Muscle of arm (tissue), 12 donors: ENCODE measurements around the gene SCLY. TPM values are rescaled to one million over a fixed set of nuclear protein-coding genes. Genes with fewer than 3 reads are reported as not detected.
"Not testable (repeated sequence)": the region's sequence is repeated elsewhere in the genome, so short reads cannot be mapped to it uniquely, and the experiment has no call there.

Experiments used
- DNase-seq: peaks from one replicate; pipeline ENCODE4 v3.0.0-alpha.2; 2013
- polyA plus RNA-seq, 12 donors: library from polyadenylated mRNA; unstranded; fragments of 120-200 nt; gene quantifications; one replicate each; pipeline ENCODE4 v1.2.1, GENCODE V29; 2013; ENCODE audit not compliant: insufficient read length in 12 of 12

SCLY gene
- polyA plus RNA-seq, 12 donors = 7.7 to 13.9 (median 10.2) TPM; not detected in 1

GRCh38 chr2:238039151-238039550 lies 21.6 kb upstream of the SCLY start:
- no peak for DNase-seq

- DNase-seq = no peak
Measured at GRCh38 chr2:238039985-238040384, 20.8 kb upstream of the SCLY start.

GRCh38 chr2:238040918-238041317 lies 19.9 kb upstream of the SCLY start:
- no peak for DNase-seq

GRCh38 chr2:238042090-238042489 lies 18.7 kb upstream of the SCLY start:
- no peak for DNase-seq

GRCh38 chr2:238042849-238043584 lies 17.8 kb upstream of the SCLY start:
- DNase-seq = no peak

- no peak for DNase-seq
Measured at GRCh38 chr2:238043851-238044250, 16.9 kb upstream of the SCLY start.

GRCh38 chr2:238045575-238045974 lies 15.2 kb upstream of the SCLY start:
- DNase-seq = no peak

GRCh38 chr2:238046725-238047270 lies 14.0 kb upstream of the SCLY start:
- DNase-seq = no peak

- no peak for DNase-seq
Measured at GRCh38 chr2:238053191-238053776, 7.5 kb upstream of the SCLY start.

GRCh38 chr2:238055841-238056240 lies 5.0 kb upstream of the SCLY start:
- no peak for DNase-seq

- DNase-seq = not testable (repeated sequence)
Measured at GRCh38 chr2:238057696-238058575, 2.9 kb upstream of the SCLY start.

GRCh38 chr2:238059505-238059904 lies 1.3 kb upstream of the SCLY start:
- no peak for DNase-seq

- DNase-seq = no peak
Measured at GRCh38 chr2:238060096-238060541, 682 bp upstream of the SCLY start.

GRCh38 chr2:238061315-238062202 lies 758 bp downstream of the SCLY start:
- peak; percentile 36 for DNase-seq

- no peak for DNase-seq
Measured at GRCh38 chr2:238063414-238064189, 2.8 kb downstream of the SCLY start.

- DNase-seq = no peak
Measured at GRCh38 chr2:238064376-238064775, 3.6 kb downstream of the SCLY start.

- DNase-seq = no peak
Measured at GRCh38 chr2:238065071-238065846, 4.5 kb downstream of the SCLY start.

- no peak for DNase-seq
Measured at GRCh38 chr2:238066218-238066617, 5.4 kb downstream of the SCLY start.

- not testable (repeated sequence) for DNase-seq
Measured at GRCh38 chr2:238066718-238067117, 5.9 kb downstream of the SCLY start.

- DNase-seq = no peak
Measured at GRCh38 chr2:238067939-238068338, 7.1 kb downstream of the SCLY start.
